NCI-H146 (cell line): ENCODE measurements around the gene B4GALT6.

ENCODE experiments used
- DNase-seq: peaks from one replicate; lab custom pipeline; 2025; lab: John Stamatoyannopoulos, UW

B4GALT6 gene

GRCh38 chr18:31688606-31689005, 4.2 kb upstream of the B4GALT6 start:
- no peak for DNase-seq

- no peak for DNase-seq
These were observed 2.9 kb upstream of the B4GALT6 start for GRCh38 chr18:31686986-31687928.

- no peak for DNase-seq
These were observed 2.2 kb upstream of the B4GALT6 start for GRCh38 chr18:31686572-31686971.

- DNase-seq = peak; percentile 95
These were observed 1.0 kb upstream of the B4GALT6 start for GRCh38 chr18:31685097-31686082.

GRCh38 chr18:31683968-31684278, 458 bp downstream of the B4GALT6 start:
- no peak for DNase-seq

GRCh38 chr18:31683106-31683505, 1.3 kb downstream of the B4GALT6 start:
- DNase-seq = no peak

GRCh38 chr18:31680831-31681568, 3.4 kb downstream of the B4GALT6 start:
- peak; percentile 44 for DNase-seq

- DNase-seq = no peak
These were observed 4.0 kb downstream of the B4GALT6 start for GRCh38 chr18:31680433-31680811.

GRCh38 chr18:31679791-31680432, 4.5 kb downstream of the B4GALT6 start:
- no peak for DNase-seq

GRCh38 chr18:31679133-31679742, 5.1 kb downstream of the B4GALT6 start:
- no peak for DNase-seq

- DNase-seq = no peak
These were observed 6.0 kb downstream of the B4GALT6 start for GRCh38 chr18:31678425-31678824.

- no peak for DNase-seq
These were observed 6.8 kb downstream of the B4GALT6 start for GRCh38 chr18:31677592-31677991.

- no peak for DNase-seq
These were observed 9.0 kb downstream of the B4GALT6 start for GRCh38 chr18:31675404-31675803.

- DNase-seq = no peak
These were observed 11.7 kb downstream of the B4GALT6 start for GRCh38 chr18:31672628-31673135.

GRCh38 chr18:31671951-31672350, 12.4 kb downstream of the B4GALT6 start:
- DNase-seq = no peak

- DNase-seq = no peak
These were observed 14.8 kb downstream of the B4GALT6 start for GRCh38 chr18:31669541-31669940.

GRCh38 chr18:31667185-31667584, 17.2 kb downstream of the B4GALT6 start:
- no peak for DNase-seq

GRCh38 chr18:31666055-31666454, 18.3 kb downstream of the B4GALT6 start:
- DNase-seq = no peak

- no peak for DNase-seq
These were observed 20.3 kb downstream of the B4GALT6 start for GRCh38 chr18:31664101-31664500.

- no peak for DNase-seq
These were observed 22.4 kb downstream of the B4GALT6 start for GRCh38 chr18:31661965-31662364.

- no peak for DNase-seq
These were observed 23.6 kb downstream of the B4GALT6 start for GRCh38 chr18:31660763-31661162.
